K562 treated with DMSO at 1 percent for 48 hours (cell line): ENCODE measurements around the gene ARHGAP29. TPM values are rescaled to one million over a fixed set of nuclear protein-coding genes. Genes with fewer than 3 reads are reported as not detected.

Experiments
- total RNA-seq: library from RNA; unstranded; fragments of 300-600 nt; gene quantifications from 2 replicates; pipeline ENCODE4 v1.2.3, GENCODE V29; 2022; ENCODE audit warnings: low replicate concordance; ENCODE audit errors: extremely low read depth

ARHGAP29 gene, protein sequence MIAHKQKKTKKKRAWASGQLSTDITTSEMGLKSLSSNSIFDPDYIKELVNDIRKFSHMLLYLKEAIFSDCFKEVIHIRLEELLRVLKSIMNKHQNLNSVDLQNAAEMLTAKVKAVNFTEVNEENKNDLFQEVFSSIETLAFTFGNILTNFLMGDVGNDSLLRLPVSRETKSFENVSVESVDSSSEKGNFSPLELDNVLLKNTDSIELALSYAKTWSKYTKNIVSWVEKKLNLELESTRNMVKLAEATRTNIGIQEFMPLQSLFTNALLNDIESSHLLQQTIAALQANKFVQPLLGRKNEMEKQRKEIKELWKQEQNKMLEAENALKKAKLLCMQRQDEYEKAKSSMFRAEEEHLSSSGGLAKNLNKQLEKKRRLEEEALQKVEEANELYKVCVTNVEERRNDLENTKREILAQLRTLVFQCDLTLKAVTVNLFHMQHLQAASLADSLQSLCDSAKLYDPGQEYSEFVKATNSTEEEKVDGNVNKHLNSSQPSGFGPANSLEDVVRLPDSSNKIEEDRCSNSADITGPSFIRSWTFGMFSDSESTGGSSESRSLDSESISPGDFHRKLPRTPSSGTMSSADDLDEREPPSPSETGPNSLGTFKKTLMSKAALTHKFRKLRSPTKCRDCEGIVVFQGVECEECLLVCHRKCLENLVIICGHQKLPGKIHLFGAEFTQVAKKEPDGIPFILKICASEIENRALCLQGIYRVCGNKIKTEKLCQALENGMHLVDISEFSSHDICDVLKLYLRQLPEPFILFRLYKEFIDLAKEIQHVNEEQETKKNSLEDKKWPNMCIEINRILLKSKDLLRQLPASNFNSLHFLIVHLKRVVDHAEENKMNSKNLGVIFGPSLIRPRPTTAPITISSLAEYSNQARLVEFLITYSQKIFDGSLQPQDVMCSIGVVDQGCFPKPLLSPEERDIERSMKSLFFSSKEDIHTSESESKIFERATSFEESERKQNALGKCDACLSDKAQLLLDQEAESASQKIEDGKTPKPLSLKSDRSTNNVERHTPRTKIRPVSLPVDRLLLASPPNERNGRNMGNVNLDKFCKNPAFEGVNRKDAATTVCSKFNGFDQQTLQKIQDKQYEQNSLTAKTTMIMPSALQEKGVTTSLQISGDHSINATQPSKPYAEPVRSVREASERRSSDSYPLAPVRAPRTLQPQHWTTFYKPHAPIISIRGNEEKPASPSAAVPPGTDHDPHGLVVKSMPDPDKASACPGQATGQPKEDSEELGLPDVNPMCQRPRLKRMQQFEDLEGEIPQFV
- total RNA-seq, result not detected in 2 replicates

DNA sequence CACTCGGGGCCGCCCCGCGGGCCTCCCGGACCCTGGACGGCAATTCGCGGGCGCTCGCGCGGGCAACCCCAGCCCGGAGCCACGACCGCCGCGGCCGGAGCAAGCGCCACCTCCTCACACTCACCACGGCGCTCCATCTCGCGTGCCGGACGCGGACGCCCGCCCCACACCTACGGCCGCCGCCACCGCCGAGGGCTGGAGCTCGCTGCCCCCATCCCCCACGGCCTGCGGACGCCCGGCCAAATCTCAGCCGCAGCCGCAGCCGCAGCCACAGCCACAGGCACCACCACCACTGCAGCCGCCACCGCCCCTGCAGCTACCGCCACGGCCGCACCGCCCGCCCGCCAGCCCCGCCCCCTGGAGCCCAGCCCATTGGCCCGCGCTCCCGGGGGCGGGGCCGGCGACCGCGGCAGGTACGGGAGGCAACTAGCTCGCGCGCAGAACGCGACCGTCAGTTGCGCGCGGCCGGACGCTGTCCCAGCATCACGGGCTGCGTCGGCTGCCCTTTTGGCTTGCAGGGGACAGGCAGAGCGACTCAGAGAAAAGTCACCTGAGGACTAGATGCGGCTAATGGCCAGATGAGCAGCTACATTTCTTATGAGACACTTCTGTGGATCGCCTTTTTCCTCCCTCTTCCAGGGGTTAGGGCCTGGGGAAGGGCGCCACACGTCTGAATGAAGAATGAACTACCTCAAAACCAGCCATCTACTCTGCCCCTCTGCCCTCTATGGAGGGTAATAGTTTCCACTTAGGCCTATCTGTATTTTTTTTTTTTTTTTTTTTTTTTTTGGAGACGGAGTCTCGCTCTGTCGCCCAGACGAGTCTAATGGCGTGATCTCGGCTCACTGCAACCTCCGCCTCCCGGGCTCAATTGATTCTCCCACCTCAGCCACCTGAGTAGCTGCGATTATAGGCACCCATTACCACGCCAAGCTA is at the start of gene ARHGAP29:
ARHGAP29 (minus strand) TSS at position 294 of the 936 bp plus-strand sequence. CDS start 5,973 bp downstream, outside the sequence.

Other genes with a start within 250 kb of the ARHGAP29 start
- not detected in 2 replicates for gene ABCA4, start 116.4 kb downstream of the ARHGAP29 start, total RNA-seq
- not detected in 2 replicates for gene ABCD3, start 180.8 kb upstream of the ARHGAP29 start, total RNA-seq